Stimulated activated CD8-positive, alpha-beta memory T cell treated with anti-CD3 and anti-CD28 coated beads, Interleukin-2, amount 100 ng/mL, for 1 hour (primary cell): ENCODE measurements around the gene MAMDC4.
A peak's percentile ranks its signal among the peaks of the same experiment; 100 is the strongest.
"Not testable (repeated sequence)": the region's sequence is repeated elsewhere in the genome, so short reads cannot be mapped to it uniquely, and the experiment has no call there.

Source experiments
- DNase-seq, 2 donors: peaks; one replicate each; pipeline ENCODE4 v3.0.0-alpha.2; 2020; ENCODE audit warnings: low read depth in 2 of 2

Gene MAMDC4

GRCh38 chr9:136851941-136852663 is at the start of gene MAMDC4:
Gene MAMDC4 (plus strand): TSS chr9:136852346. CDS start chr9:136852417, 71 bp downstream.
- no peak for DNase-seq

GRCh38 chr9:136803009-136803550 is 49.1 kb upstream of the MAMDC4 start:
- DNase-seq: not testable (repeated sequence)

- no peak for DNase-seq
Measured at GRCh38 chr9:136803551-136804508, 48.3 kb upstream of the MAMDC4 start.

GRCh38 chr9:136804509-136805206 is 47.5 kb upstream of the MAMDC4 start:
- DNase-seq: no peak

GRCh38 chr9:136805207-136805740 is 46.9 kb upstream of the MAMDC4 start:
- DNase-seq: no peak

GRCh38 chr9:136806067-136806466 is 46.1 kb upstream of the MAMDC4 start:
- DNase-seq: no peak

GRCh38 chr9:136806631-136807201 is 45.4 kb upstream of the MAMDC4 start:
- no peak for DNase-seq

- peak; percentile 57 to 70 for DNase-seq
Measured at GRCh38 chr9:136807281-136808074, 44.7 kb upstream of the MAMDC4 start, which contains the start of gene RABL6. Gene RABL6 (plus strand): TSS chr9:136807948. CDS start chr9:136808197, 249 bp downstream.

- peak in 1 of 2 donors; percentile 28 for DNase-seq
Measured at GRCh38 chr9:136808075-136808805, 43.9 kb upstream of the MAMDC4 start.

- DNase-seq: no peak
Measured at GRCh38 chr9:136808806-136809158, 43.4 kb upstream of the MAMDC4 start.

- no peak for DNase-seq
Measured at GRCh38 chr9:136814725-136815421, 37.3 kb upstream of the MAMDC4 start.

GRCh38 chr9:136815422-136815782 is 36.7 kb upstream of the MAMDC4 start:
- no peak for DNase-seq

- DNase-seq: no peak
Measured at GRCh38 chr9:136820971-136821825, 30.9 kb upstream of the MAMDC4 start.

GRCh38 chr9:136821826-136822544 is 30.2 kb upstream of the MAMDC4 start:
- DNase-seq: no peak

- DNase-seq: no peak
Measured at GRCh38 chr9:136823136-136824046, 28.8 kb upstream of the MAMDC4 start.

GRCh38 chr9:136824496-136825225 is 27.5 kb upstream of the MAMDC4 start:
- DNase-seq: no peak
